GM21390 (cell line): Measurements from ENCODE around the gene MT3.
"Not testable (repeated sequence)": the region's sequence is repeated elsewhere in the genome, so short reads cannot be mapped to it uniquely, and the experiment has no call there.

Experiments used
- ATAC-seq: cut with Tn5 transposase; IDR thresholded peaks from one replicate; pipeline ENCODE4 v1.9.1; 2021; ENCODE audit not compliant: unreplicated experiment

MT3 gene

DNA sequence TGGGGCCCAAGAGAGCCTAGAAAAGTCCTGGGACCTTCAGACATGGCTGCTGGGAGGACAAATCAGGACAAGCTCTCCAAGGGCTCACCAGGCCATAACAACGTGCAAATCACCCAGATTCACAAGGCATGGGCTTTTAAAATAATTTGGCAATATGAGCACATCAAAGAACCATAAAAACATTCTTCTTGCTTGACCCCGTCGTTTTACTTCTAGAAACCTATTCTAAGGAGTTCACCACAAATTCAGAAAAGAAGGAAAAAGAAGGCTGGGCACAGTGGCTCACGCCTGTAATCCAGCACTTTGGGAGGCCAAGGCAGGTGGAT lies 12.1 kb upstream of the MT3 start:
- ATAC-seq, result no peak

GRCh38 chr16:56580391-56581048 lies 8.8 kb upstream of the MT3 start:
- no peak for ATAC-seq

GRCh38 chr16:56582911-56583310 lies 6.4 kb upstream of the MT3 start:
- ATAC-seq, result not testable (repeated sequence)

GRCh38 chr16:56583351-56584168 lies 5.8 kb upstream of the MT3 start:
- no peak for ATAC-seq

DNA sequence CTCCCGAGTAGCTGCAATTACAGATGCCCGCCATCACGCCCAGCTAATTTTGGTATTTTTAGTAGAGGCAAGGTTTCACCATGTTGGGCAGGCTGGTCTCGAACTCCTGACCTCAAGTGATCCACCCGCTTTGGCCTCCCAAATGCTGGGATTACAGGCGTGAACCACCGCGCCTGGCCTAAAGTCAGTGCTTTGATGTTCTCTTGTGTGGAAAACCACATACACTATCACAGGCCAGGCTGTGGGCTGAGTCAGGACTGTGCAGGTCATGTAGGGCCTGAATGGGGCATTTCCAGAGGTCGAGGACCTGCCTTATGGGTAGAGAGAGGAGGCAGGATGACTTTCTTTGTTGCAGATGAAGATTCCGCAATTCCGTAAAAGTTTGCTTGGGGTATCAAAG lies 5.1 kb upstream of the MT3 start:
- no peak for ATAC-seq

DNA sequence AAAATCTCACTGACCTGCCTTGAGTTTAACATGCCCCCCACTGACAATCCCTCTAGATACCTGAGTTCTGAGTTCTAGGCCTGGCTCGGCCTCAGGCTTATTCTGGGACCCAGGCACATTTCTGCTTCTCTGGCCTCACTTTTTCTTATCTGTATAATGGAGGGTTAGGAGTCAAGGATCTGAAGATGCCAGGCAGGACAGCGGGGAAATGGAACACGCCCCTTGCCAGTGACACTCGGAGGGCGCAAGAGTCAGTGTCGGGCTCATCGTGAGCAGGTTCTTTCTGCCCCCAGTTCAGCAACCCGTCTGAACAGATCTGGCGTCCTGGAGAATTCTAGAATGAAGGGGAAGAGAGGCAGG lies 567 bp upstream of the MT3 start:
- ATAC-seq, result no peak

- ATAC-seq, result no peak
Measured at GRCh38 chr16:56591377-56592060, 2.2 kb downstream of the MT3 start.

DNA sequence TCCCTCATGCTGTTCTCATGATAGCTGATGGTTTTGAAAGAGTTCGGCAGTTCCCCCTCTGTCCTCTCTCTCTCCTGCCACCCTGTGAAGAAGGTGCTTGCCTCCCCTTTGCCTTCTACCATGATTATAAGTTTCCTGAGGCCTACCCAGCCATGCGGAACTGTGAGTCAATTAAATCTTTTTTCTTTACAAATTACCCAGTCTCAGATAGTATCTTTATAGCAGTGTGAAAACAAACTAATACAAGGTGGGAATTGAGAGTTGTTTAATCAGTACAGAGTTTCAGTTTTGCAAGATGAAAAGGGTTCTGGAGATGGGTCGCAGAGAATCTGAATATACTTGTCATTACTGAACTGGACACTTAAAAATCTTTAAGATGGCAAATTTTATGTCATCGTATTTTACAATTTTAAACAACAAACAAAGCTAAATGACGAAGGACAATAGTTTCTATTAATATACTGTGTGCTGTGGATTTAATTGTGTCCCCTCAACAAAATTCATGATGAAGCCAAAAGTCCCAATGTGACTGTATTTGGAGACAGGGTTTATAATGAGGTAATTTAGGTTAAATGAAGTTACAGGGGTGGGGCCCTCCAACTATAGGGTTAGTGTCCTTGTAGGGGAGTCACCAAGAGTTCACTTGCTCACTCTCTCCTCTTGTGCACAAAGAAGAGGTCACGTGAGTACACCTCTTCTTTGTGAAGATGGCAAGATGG lies 4.4 kb downstream of the MT3 start:
- ATAC-seq, result no peak

DNA sequence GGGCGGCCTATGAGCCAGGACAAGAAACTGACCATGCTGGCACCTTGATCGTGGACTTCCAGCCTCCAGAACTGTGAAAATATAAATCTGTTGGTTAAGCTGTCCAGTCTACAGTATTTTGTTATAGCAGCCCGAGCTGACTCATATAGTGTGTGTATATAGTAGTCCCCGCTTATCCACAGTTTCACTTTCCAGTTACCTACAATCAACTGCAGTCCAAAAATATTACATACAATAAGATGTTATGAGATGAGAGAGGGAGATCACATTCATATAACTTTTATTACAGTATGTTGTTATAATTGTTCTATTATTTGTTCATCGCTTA lies 4.9 kb downstream of the MT3 start:
- ATAC-seq, result no peak

- no peak for ATAC-seq
Measured at GRCh38 chr16:56600398-56600999, 11.2 kb downstream of the MT3 start.

- no peak for ATAC-seq
Measured at GRCh38 chr16:56601325-56601724, 12.0 kb downstream of the MT3 start.

DNA sequence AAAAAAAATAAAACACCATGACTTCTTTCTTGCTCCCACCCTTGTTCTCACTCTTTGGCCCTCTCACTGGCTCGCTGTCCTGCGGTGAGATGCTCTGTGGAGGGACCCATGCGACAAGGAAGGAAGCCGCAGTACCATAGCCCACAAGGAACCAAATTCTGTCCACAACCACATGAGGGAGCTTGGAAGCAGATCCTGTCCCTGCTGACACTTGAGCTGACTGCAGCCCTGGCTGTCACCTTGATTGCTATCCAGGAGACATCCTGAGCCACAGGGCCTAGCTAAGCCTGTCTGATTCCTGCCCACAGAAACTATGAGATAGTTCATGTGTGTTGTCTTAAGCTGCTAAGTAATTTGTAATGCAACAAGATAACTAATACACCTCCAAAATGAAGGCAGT lies 14.3 kb downstream of the MT3 start:
- ATAC-seq, result no peak

- ATAC-seq, result no peak
Measured at GRCh38 chr16:56604966-56605365, 15.6 kb downstream of the MT3 start.

DNA sequence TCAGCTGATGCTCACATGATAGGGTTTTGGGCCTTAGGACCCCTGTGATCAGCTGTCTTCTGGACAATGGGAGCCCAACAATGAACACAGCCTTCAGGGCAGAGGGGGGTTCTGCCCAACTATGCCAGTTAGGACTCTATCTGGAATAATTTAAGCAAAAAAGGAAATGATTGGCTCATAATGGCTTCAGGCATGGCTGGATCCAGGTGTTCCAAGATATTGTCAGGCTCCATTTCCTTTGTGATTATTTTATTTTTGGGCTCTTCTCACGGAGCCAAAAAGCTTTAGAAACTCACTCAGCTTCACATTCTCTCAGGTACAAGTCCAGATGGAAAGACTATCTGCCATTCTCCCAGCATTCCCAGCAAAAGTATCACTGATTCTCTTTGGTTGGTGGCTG lies 16.1 kb downstream of the MT3 start:
- ATAC-seq, result no peak

DNA sequence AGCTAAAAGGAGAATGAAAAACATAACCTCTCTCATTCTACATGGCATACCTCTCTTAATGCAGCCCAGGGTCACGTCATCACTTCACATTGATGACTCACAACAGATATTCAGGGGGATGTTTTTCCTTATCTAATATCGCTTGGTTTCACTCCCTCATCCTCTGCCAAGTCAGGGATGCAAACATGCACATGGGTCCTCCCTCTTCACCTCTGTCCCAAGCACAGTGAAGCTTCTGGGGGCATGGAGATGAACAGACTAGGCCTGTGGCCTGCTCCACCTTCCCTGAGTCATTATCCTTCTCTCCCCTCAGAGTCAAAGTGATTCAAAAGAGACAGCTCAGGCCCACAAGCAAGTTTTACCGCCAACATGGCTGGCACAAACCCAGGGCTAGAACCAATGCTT lies 16.7 kb downstream of the MT3 start:
- no peak for ATAC-seq

DNA sequence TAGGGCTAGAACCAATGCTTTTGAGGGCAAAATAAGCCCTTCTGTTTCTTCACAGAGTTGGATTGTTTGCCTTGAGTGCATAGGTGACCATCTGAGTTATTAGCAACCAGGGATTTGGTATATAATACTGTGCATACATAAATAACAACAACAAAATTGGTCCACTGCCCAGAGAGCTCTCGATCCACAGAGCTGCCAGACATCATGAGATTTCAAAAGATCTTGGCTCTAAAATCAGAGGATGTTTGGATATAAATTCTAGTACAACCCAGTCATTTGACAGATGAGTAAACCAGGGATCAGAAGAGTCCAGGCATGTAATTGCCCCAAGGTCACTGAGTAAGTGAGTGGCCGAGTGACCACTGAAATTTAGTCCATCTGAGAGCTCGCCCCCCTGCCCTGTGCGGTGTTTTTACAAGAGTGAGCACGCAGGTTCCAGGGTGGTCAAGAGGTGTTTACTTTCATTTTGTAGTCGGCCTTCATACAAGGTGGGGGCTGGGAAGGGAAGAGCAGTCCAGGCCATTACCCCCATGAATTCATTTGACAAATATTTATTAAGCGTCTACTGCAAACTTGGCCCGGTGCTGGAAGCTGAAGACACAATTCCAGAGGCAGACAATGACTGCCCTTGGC lies 17.3 kb downstream of the MT3 start:
- ATAC-seq, result no peak

DNA sequence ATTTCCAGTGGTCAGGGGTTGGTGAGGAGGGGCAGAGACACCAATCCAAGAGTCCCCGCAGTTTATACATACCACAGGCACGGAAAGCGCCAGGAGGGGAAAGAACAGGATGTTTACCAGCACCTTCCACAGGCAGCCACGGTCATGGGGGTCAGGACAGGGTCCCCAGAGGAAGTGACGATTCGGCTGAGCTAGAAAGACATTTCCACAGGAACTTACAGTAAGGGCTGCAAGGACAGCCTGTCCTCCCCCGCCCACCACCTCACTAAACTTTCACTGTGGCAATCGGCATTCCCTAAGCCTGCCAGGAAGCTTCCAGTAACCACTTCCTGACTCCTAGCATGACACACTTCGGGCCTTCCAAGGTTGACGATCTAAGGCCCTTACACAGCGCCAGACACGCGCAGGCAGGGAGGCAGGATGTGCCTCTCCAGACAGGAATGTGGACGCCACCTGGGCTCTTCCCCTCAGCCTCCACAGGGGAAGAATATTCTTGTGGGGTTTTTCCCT lies 17.8 kb downstream of the MT3 start:
- ATAC-seq, result no peak

DNA sequence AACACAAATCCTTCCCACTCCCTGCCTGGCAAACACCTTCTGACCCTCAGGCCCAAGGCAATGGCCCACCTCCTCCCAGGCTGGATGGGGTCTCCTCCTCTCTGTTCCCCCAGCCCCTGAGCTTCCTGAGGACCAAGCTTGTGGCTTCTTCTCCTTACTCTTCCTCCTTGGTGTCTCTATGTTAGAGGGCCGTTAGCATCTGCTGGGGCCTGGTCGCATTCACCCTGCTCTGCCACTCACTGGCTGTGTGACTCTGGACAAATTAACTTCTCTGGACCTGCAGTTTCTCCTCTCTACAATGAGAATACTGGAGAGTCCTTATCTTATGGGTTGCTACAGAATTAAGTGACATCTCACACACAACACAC lies 18.3 kb downstream of the MT3 start:
- ATAC-seq, result no peak

DNA sequence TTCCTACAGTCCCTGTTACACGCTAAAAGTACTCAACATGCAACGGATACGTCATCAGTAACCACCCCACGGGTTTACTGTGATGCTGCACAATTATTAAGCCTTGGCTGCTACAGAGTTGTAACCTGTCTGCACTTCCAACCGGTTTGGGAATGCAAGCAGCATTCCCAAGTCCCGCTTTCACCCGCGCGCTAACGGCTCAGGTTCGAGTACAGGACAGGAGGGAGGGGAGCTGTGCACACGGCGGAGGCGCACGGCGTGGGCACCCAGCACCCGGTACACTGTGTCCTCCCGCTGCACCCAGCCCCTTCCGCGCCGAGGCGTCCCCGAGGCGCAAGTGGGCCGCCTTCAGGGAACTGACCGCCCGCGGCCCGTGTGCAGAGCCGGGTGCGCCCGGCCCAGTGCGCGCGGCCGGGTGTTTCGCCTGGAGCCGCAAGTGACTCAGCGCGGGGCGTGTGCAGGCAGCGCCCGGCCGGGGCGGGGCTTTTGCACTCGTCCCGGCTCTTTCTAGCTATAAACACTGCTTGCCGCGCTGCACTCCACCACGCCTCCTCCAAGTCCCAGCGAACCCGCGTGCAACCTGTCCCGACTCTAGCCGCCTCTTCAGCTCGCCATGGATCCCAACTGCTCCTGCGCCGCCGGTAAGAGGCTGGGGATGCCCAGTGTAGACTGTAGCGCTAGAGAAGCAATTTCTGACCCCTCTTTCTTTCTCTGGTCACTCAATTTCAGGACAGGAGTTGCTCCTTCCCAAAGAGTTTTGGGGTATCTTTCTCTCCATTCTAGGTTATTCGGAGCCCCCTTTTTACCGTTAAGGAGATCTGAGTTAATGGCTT lies 18.9 kb downstream of the MT3 start, which contains the start of gene MT2A:
Gene MT2A, plus strand, starts transcription at position 542 of the 833 bp plus-strand sequence. Its CDS starts 72 bp downstream, at position 614.
- peak; percentile 81 for ATAC-seq
